G401.6 (cell line): Measurements from ENCODE around the gene ETNK1.
A peak's percentile ranks its signal among the peaks of the same experiment; 100 is the strongest.

Experiments
- FAIRE-seq: peaks from 2 replicates; lab custom pipeline; 2012; peaks lifted over from hg19 to GRCh38; lab: Jason Lieb, UNC

ETNK1 gene

DNA sequence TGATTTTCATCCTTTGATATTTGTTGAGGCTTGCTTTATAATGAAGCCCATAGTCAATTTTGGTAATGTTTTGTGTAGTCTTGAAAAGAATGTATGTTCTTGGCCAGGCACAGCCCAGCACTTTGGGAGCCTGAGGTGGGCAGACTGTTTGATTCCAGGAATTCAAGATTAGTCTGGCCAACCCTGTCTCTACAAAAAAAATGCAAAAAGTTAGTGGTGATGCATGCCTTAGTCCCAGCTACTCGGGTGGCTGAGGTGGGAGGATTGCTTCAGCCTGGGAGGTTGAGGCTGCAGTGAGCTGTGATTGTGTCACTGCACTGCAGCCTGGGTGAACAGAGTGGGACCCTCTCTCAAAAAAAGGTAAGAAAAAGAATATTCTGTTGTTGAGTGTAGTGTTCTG, 10.8 kb downstream of the ETNK1 start:
- FAIRE-seq = no peak

DNA sequence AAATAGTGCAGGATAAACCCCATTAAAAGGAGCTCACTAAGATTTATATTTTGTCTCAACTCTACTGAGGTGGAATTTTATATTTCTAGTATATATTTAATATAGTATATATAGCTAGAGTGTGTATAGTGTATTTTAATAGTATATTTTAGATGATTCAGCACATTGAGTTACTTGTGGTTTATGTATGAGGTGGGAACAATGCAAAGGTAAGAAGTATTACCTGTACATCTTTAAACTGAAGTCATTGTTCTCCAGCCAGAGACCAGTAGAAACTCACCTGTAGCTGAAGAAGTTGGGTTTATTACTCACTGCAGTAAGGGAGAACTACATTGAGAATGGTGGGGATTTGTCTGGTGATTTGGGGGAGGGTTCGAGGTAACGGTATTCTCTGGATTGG, 15.9 kb downstream of the ETNK1 start:
- FAIRE-seq = no peak

DNA sequence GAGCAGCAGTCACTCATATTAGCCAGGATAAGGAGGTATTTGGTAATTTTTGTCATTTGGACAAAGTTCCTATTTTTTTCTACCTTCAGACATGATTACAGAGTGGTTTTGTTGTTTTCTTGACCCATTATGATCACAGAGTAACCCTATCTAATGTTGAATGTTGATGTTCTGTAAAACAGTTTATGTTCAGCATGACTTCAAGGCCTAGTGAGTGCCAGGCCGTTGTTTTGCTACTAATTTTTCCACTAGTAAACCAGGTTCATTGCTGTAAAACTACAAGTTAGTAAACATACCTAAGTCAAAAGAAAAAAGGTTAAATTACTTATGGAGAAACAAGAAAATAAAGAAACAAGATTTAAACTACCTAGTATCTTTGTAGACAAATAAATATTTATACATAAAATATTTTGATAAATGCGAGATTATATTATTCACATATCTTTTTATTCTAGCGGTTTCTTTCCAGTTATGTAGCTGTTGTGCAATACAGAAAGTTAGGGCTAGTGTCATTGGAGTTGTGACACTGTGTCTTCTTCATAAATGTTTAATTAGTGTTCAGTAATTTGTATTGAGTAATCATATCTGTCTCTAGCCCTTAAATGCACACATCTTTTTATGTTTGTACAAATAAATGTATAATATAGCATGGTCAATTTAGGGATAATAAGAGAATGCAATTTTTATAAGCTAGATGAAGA, 16.5 kb downstream of the ETNK1 start:
- FAIRE-seq = peak; percentile 50

DNA sequence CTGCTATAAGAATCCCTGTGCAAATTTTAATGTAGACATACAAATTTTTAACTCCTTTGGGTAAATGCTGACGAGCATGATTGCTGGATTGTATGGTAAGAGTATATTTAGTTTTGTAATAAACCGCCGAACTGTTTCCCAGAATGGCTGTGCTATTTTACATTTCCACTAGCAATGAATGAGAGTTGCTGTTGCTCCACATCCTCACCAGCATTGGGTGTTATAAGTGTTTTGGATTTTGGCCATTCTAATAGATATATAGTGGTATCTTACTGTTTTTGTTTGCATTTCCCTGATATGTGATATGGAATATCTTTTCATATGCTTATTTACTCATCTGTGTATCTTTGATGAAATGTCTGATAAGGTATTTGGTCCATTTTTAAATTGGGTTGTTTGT, 23.7 kb downstream of the ETNK1 start:
- FAIRE-seq = no peak

DNA sequence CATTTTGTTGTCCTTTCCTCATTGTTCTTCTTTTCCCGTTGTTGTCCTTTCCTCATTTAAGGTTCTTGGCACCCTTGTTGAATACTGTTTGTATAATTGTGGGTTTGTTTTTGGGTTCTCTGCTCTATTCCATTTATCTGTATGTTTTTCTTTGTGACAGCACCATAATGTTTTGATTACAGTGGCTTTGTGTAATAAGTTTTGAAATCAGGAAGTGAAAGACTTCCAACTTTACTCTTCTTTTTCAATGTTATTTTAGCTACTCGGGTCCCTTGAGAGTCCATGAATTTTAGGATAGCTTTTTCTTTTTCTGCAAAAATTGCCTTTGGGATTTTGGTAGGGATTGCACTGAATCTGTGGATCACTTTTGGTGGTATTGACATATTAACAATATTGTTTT, 28.1 kb downstream of the ETNK1 start:
- FAIRE-seq = no peak

DNA sequence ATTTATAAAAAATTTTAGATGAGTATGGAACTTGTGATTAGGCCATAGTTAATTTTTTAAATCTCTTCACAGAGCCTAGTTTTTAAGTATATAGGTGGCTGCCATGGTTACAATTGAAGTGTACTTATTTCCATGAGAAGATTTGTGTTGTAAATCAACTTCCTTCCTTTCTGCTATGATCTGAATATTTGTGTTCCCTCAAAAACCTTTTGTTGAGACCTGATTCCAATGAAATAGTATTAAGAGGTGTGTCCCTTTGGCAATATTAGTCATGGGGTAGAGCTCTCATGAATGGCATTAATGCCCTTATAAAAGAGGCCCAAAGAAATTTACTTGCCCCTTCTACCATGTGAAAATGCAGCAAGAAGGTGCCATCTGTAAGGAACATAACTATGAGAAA, 28.8 kb downstream of the ETNK1 start:
- peak; percentile 34 for FAIRE-seq

DNA sequence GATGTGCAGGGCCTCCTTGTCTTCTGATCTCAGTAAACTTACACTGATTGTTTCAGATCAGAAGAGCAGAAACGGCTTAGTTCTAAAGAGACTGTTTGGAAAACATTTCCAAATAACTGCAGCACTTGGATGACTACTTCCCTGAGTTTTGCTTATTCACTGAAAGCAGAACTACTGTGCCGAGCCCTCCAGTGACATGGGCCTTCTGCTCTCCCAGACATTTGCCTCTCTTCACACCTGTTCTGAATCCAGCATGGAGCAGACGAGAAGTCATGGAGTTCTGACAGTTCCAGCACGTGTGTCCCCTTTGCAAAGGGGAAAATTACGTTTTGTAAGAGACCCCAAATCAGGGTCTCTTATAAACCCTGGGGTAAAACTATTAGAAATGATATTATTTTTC, 31.4 kb downstream of the ETNK1 start:
- no peak for FAIRE-seq

DNA sequence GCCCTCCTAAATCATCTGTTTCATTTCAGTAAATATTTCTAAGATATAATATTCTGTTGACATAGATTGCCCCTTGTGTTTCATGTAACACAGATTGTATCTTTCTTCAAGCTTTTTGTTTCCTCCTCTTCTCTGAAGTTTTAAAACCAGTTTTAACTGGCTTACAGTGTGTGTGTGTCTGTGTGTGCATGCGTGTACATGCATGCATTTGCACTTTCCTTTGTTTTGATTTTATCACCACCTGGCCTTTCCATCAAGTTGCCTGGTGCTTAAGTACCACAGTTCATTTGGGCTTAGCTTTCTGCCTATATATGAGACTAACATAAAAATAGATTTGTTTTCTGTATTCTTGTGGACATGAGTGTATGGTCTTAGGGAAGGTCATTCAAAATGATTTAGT, 31.9 kb downstream of the ETNK1 start:
- FAIRE-seq = no peak

DNA sequence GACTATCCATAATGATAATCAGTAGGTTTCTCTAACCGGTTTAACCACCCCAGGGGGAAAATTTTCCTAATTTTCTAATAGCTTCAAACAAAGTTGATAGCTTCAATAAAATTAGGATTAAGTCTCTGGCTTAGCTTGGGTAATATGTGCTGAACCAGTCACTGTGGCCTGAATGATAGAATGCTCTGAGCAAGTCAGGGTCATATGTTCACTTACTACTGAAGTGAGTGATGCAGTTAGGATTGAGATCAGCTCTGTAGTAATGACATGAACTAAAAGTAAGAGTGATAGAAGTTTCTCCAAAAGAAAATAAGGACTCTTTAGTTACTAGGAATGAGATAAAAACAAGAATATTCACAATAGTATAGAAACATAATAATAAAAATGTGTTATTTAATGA, 32.6 kb downstream of the ETNK1 start:
- no peak for FAIRE-seq

DNA sequence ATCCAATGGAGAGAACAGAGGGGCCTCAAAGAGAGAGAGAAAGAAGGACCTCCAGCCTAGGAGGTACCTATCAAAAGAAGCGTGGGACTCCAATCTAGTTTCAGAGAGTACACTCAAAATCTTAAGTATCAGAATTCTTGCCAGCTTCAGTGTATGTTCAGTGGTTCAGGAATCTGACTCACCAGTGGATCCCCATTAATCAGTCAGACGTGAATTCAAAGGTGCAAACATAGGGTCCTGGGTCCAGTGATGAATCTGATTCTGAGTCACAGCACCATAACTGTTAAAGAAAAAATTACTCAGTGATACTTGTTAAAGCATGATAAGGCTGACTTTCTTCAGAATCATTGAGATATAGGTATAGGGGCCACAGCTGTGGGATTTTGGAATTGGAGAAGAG, 33.2 kb downstream of the ETNK1 start:
- FAIRE-seq = no peak

DNA sequence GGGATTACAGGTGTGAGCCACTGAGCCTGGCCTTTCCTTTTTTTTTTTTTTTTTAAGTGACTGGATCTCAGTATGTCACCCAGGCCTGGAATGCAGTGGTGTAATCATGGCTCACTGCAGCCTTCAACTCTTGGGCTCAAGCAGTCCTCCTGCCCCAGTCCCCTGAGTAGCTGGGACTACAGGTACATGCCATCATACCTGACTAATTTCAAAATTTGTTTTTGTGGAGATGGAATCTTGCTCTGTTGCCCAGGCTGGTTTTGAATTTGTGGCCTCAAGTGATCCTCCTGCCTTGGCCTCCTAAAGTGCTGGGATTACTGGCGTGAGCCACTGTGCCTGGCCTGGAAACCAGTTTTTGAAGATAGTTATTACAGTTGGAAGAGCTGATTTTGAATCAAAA, 37.4 kb downstream of the ETNK1 start:
- FAIRE-seq = no peak

DNA sequence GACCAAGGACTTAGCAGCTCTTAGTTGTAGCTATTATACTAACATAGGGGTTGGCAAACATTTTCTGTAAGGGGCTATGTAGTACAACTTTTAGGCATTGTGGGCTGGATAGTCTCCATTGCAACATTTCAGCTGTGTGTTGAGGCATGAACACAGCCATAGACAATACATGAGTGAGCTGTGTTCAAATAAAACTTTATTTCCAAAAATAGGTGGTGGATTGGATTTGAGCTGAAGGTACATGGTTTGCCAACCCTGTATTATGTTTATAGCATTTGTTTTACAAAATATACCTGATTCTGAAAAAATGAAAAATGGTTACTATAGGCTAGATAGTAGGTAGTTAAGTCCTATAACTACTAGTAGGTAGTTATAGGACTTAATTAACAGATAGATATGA, 40.5 kb downstream of the ETNK1 start:
- FAIRE-seq = no peak

DNA sequence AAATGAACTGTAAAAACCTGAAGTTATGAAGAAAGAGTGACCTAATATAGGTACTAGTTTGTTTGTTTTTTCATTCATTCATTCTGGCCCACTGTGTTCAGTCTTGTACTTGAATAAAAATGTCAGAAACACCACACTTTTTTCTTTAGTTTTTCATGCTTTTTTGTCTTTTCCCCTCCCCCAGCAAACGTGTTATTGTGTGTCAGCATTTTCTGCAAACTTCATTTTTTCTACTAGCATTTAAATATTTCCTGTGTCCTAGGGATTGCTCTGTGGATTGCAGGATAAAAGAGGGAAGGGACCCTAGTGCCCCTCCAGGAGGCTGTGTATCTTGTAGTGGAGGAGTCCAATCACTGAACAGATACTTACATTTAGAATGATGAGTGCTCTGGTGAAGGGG, 42.2 kb downstream of the ETNK1 start:
- FAIRE-seq = no peak

DNA sequence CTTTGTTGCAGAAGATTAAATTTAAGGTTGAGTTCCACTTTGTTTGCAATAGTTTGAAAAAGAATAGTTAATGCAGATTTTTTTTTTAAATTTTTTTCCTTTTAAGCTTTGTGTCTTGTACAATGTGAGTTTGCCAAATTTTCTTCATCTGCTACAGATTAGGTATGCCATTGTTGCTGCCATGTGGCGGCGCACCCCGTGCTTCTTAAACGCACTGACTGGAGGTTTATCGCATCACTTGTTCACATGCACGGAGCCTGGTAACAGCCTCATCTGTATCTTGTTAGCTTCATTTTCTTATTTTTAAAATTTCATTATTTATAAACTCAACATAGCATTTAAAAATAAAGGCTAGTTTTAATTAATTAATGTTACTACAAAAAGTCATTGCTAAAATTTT, 43.5 kb downstream of the ETNK1 start:
- FAIRE-seq = no peak

DNA sequence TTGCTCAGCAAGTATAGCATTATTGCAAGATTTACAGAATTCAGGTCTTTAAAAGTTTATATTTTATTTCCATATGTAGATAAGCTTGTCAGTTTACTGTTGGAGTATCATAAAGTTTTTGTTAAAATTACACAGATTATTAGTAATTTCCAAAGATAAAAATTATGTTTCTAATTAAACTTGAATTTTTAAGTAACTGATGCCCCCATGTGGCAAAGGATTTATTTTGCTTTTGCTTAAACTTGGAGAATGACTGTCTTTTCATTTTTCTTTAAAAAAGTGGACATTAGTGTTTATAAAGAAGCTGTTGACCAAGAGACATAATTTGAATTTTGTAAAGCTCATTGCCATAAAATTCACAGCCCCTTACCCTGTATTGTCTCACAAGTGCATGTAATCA, 45.8 kb downstream of the ETNK1 start:
- FAIRE-seq = peak; percentile 92

DNA sequence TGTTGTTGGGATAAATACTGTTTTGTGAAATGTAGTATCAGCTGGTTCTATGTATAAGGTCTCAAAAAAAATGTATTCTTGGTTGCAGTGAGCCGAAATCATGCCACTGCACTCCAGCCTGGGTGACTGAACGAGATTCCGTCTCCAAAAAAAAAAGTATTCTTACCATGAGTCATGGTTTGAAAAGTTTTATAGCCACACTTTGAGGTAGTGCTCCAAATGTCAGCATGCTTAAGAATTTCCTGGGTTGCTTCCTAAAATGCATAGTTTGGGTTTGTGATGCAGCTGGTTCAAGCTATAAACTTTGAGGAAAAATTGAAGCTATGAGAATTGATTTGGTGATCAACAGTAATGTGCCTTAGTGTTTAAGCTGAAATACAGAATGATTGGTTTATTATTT, 48.0 kb downstream of the ETNK1 start:
- FAIRE-seq = no peak

DNA sequence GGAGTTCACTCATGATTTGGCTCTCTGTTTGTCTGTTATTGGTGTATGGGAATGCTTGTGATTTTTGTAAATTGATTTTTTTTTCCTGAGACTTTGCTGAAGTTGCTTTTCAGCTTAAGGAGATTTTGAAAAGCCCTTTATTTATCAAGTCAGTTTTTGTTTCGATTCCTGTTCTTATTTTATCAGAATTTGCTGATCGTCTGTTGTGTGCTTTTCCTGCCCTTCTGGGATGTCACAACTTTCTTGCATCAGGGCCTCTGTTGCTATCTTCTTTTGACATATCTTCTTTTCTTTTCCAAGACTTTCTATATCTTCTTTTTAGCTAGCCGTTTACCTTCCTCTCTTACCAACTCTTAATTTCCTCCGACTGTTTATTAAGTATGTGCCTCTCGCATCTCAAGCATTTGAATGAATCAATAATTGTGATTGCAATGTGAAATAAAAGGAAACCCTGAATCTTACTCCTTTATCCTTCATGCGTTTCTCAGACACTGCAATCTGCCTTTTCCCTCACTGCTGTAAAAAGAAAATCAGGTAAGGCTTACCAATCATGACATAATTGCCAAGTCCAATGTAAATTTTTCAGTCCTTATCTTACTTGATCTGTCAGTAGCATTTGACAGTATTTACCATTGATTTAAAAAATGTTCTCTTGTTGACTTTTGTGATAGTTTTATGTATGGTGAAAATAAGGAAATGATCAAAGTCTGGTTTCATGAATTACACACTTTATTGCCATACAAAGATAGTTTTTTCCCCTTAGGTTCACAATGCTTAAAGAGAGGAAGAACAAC, 53.0 kb downstream of the ETNK1 start:
- FAIRE-seq = no peak

DNA sequence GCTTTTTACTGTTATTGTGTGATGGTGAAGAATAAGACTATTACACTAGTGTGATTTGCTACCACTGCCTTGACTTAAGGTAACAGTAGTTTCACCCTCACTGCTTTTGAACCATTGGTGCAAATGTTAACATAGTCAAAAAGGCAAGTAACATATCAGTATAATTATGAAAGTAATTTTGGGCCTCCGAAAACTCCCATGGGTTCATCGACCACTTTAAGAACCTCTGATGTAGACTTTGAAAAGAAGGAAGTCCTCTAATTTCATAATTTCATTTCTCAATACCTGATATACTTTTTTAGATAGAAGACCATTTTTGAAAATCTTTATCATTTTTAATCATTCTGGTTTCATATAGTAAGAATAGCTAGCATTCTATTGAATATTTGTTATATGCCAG, 57.7 kb downstream of the ETNK1 start:
- FAIRE-seq = peak; percentile 3

DNA sequence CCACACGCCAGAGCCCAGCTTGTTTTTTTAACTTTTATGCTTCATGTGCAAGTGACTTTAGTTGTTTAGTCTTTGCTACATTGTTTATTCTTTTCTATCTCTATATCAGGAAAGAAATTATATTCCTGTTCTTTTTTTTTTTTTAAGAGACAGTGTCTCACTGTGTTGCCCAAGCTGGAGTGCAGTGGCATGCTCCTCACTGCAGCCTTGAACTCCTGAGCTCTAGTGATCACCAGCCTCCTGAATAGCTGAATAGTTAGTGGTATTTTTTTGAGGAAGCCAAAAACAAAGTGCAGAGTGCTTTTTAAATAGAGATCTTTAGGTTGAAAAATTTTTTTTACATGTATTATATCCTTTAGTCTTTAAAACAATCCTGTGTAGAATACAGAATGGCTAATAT, 58.2 kb downstream of the ETNK1 start:
- FAIRE-seq = no peak

DNA sequence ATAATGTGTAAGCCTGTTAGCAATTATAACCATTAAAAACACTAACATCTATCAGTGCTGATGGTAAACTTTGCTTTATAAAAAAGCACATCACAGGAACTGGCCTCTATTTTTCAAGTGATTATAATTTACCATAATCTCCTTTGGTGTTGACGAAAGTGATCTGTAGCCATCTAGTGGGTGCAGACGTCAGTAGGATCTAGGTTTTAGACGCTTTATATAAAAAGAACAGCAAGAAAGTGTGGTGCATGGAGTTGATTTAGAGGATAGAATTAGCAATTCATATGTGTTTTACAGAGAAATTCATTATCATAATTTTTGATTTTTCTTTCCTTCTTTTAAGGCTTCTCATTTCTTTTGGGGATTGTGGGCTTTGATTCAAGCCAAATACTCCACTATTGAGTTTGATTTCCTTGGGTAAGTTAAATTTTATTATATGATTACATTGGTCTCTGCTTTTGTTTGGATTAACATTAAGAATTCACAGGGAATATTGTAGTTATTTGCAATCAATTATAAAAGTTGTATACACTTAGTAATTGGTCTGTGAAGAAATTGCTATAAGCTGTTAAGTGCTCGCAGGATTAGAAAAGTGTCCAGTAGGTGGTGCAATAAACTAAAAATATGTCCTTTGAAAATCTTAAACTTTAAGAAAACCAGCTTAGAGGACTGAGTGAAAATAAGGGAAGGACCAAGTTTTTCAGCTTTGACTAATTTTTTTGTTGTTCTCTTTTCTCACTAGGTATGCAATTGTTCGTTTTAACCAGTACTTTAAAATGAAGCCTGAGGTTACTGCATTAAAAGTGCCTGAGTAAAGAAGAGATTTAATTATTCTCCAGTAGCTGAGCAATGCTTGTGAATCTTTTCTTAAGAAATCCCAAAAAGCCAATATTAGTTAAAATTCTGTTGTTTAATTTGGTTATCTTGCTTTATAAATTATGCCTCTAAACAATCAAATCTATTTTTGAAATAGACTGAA, 59.5 kb downstream of the ETNK1 start:
- FAIRE-seq = peak; percentile 96

DNA sequence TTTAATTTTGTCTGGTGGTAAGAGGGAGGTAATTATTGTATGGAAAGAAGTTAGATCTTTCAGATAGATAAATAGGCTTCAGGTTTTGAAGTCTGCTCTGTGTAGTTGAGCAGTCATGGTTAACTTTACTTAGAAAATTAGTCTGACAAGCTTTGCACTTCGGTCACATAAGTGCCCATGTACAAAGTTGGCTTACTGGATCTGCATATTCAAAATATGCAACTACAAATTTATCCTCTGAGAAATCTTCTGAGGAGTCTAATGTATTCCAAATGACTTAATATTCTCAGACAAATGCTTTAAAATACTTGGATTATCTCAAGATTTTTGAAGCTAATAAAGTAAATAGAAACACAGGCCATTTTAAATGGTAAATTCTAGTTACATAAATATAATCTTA, 61.2 kb downstream of the ETNK1 start:
- no peak for FAIRE-seq

DNA sequence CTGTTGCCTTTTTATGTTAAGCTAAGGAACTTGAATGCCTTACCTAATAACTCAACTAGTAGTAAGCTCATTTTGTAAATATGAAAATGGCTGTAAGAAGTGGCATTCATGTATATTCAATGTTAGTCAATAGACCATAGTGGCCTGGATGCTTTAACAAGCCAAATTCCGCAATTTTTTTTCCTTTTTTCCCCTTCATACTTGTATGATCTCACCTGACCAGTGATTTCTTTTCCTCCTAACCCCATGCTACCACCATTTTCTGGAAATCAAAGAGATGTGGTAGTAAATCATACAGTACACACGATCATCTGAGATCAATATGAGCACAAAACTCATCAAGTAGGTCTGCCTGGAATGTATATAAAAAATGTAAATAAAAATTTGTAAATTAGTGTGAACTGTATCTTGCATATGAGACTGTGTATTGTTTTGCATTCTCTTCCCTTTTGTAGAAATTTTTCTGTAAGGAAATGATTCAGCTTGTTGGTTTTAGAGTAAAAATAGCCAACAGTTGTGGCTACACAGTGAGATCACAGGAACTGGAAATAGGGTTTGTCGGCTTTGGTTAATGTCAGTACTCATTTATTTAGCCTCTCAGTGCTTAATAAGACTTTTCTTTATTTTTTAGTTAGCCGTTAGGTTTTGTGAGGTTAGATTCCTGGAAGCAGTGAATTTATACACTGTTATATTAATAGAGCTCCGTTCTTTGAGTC, 62.5 kb downstream of the ETNK1 start:
- no peak for FAIRE-seq
